Fibroblast of lung (primary cell): ENCODE results near the gene SCTR.

ENCODE experiments used
- EZH2 ChIP-seq: IDR thresholded peaks from 2 replicates; pipeline ENCODE4 v1.5.1; 2012; ENCODE audit warnings: low read length, control low read depth, mild to moderate bottlenecking; ENCODE audit errors: missing control alignments
- TF ChIP-seq, protein P1 (sequence below), 2 donors: IDR thresholded peaks in 1 of 2; conservative IDR thresholded peaks in 1 of 2; 1 replicate in 1 of 2; 2 replicates in 1 of 2; pipeline ENCODE4 v1.5.1; 2011 to 2012; ENCODE audit warnings: low read length in 2 of 2, control low read depth in 1 of 2, inconsistent platforms in 1 of 2, low read depth in 1 of 2, mild to moderate bottlenecking in 1 of 2

DNA sequence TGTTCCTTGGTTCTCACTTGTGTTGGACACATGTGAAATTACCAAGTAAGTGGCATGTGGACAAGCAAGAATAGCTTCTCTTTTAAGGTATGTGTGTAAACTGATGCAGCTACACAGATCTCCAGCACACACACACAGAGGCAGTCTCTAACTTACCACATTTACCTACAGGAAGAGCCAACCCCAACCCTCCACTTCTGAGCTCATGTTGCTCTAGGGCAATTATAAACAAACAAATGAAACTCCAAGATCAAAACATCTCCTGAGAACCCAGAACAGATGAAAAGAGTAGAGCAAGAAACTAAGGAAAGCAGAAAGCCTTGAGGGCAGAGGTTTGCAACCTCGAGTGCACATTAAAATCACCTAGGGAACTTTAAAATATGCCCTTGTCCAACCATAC is 108.7 kb downstream of the SCTR start:
- TF ChIP-seq, protein P1, sequence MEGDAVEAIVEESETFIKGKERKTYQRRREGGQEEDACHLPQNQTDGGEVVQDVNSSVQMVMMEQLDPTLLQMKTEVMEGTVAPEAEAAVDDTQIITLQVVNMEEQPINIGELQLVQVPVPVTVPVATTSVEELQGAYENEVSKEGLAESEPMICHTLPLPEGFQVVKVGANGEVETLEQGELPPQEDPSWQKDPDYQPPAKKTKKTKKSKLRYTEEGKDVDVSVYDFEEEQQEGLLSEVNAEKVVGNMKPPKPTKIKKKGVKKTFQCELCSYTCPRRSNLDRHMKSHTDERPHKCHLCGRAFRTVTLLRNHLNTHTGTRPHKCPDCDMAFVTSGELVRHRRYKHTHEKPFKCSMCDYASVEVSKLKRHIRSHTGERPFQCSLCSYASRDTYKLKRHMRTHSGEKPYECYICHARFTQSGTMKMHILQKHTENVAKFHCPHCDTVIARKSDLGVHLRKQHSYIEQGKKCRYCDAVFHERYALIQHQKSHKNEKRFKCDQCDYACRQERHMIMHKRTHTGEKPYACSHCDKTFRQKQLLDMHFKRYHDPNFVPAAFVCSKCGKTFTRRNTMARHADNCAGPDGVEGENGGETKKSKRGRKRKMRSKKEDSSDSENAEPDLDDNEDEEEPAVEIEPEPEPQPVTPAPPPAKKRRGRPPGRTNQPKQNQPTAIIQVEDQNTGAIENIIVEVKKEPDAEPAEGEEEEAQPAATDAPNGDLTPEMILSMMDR (conservative IDR thresholded peaks at IDR 0.05 in 1 of 2, IDR thresholded peaks at IDR 0.05 in 1 of 2; ENCODE audit: low read depth in 1 of 2, low read length in 2 of 2): no peak
- no peak for TF ChIP-seq EZH2
